Adrenal gland (tissue), 12 donors: ENCODE data around the gene TBX6. TPM values are rescaled to one million over a fixed set of nuclear protein-coding genes. Genes with fewer than 3 reads are reported as not detected.

Experiments
- DNase-seq, 7 donors: peaks; one replicate each; pipeline ENCODE4 v3.0.0-alpha.2; 2019 to 2020
- H3K27ac ChIP-seq, 5 donors: fragments of 200-600 bp; sonication (generic) in 4 of 5; 1 replicate in 3 of 5; 2 replicates in 2 of 5; pipeline versions ENCODE4 v1.5.1 to v1.8.0; 2016 to 2020; ENCODE audit warnings: mild to moderate bottlenecking in 1 of 5
- H3K27me3 ChIP-seq: fragments of 200-600 bp; 2 replicates; pipeline ENCODE4 v1.8.0; 2021
- H3K36me3 ChIP-seq, 2 donors: fragments of 200-600 bp; replicated peaks in 1 of 2; 1 replicate in 1 of 2; 2 replicates in 1 of 2; pipeline versions ENCODE4 v1.5.1 to v1.8.0; 2018 to 2022
- H3K4me1 ChIP-seq, 2 donors: fragments of 200-600 bp; replicated peaks in 1 of 2; 1 replicate in 1 of 2; 2 replicates in 1 of 2; pipeline versions ENCODE4 v1.5.1 to v1.8.0; 2018 to 2021
- H3K4me3 ChIP-seq, 4 donors: fragments of 200-600 bp; sonication (generic) in 3 of 4; one replicate each; pipeline ENCODE4 v1.5.1; 2016 to 2018
- H3K9me3 ChIP-seq, 3 donors: fragments of 200-600 bp; sonication (generic) in 1 of 3; replicated peaks in 1 of 3; 1 replicate in 2 of 3; 2 replicates in 1 of 3; pipeline versions ENCODE4 v1.5.1 to v1.8.0; 2016 to 2021
- POLR2A ChIP-seq, 2 donors: fragments of 450-650 bp; IDR thresholded peaks; one replicate each; pipeline ENCODE4 v1.6.1; 2017; ENCODE audit warnings: antibody characterized with exemption in 2 of 2, mild to moderate bottlenecking in 2 of 2, moderate library complexity in 1 of 2
- WGBS, 4 donors: extraction: QIAGEN DNeasy Blood & Tissue Kit in 2 of 4; methylation state at CpG; one replicate each; pipeline versions ENCODE4 v1.1.5 to v1.1.7; 2013 to 2017; 5-methylcytosine and 5-hydroxymethylcytosine counted together
- intact Hi-C, 2 donors: fragments of 100-400 bp; cut with DNase I; formaldehyde crosslinking; loops; one replicate each; pipeline versions ENCODE4 v1.14.1 to v1.15.0; 2022 to 2023
- polyA plus RNA-seq, 3 donors: library from polyadenylated mRNA; stranded (reverse); fragments of 200-250 nt in 2 of 3; fragments of 350-450 nt in 1 of 3; fragmentation: Illumina TruSeq in 1 of 3; extraction: RNeasy Lipid Tissue Mini Kit (QIAGEN cat#74804) in 1 of 3; gene quantifications; one replicate each; pipeline ENCODE4 v1.2.3, GENCODE V29; 2013 to 2014
- total RNA-seq, 9 donors: library from RNA; depleted of rRNA in 4 of 9; stranded (reverse); fragments of >200 nt in 4 of 9; fragments of 120-200 nt in 1 of 9; fragmentation: NEBNext Ultra II Directional in 1 of 9; extraction: Animal tissue kit (Norgen Biotek cat#: 25700) in 1 of 9; gene quantifications; one replicate each; pipeline versions ENCODE4 v1.1.0 to v1.2.4, GENCODE V29; 2013 to 2023
- TF ChIP-seq, protein P1 (sequence below), 6 experiments: fragments of 450-650 bp in 4 of 6; fragments of 200-600 bp in 2 of 6; sonication (generic) in 1 of 6; IDR thresholded peaks; 1 replicate in 5 of 6; 2 replicates in 1 of 6; pipeline versions ENCODE4 v1.5.1 to v1.8.0; 2016 to 2021; ENCODE audit warnings: antibody characterized with exemption in 6 of 6, mild to moderate bottlenecking in 2 of 6, moderate library complexity in 1 of 6
- donor health status: healthy with polysubstance abuse.
- donor health status: Bipolar disorder and iron deficiency.
- donor health status: DM: yes; HTN: yes; CAD: no.
- donor health status: DM: no; HTN: no; CAD: no.
- donor health status: DM: no; HTN: no; CAD: no.
- donor health status: DM: yes; HTN: yes; CAD: no.

The TBX6 gene
- total and polyA plus RNA-seq, 12 donors, result 0.22 to 5.1 (median 2.0) TPM

DNA sequence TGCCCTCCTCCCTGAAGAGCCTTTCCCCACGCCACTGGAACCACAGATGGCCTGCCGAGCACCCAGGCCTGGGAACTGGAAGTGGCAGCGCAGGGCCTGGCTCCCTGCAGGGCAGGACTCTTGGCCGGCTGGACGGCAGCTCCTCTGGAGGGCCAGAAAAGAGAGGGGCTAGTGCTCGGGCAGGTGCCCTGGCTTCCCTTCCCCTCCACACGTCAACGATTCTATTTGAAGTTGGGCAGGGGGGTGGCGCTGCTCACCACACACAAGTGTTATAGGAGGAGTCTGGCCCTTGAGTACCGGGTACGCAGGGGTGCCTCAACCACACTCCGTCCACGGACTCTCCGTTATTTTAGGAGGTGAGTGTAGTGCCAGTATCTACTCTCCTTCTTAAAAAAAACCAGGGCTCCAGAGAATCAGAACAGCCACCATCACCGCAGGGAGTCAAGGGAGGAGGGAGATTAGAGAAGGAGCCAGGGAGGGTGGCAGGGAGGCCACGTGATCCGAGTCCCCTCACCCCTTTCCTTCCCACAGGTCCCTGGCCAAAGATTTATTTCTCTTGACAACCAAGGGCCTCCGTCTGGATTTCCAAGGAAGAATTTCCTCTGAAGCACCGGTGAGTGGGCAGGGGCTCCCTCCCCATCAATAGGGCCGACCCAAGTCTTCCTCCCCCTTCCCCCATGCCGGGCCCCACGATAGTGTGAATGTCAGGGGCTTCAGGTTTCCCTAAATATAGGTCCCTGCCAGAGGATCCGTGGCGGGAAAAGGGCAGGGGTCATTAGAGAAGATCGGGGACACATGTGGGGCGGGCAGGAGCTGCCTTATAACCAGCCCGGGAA is 27.6 kb downstream of the TBX6 start:
- Histone ChIP-seq H3K4me3 (peak overlapping the region; percentile 37 to 96 (median 66)), H3K36me3 (peaks cover 0 to 24% of the 10 kb centered on the region in 2 donors), H3K9me3 (no peaks in the 10 kb centered on the region), H3K4me1 (peaks cover 32 to 35% of the 10 kb centered on the region in 2 donors), H3K27ac (peak overlapping the region; percentile 92 to 100 (median 99)), H3K27me3 (no peaks in the 10 kb centered on the region)
- intact Hi-C loops, result no loop called here
- 1 to 10% (median 7%) methylated on average over 19 to 27 of the region's 27 CpGs for WGBS, 4 donors
- TF ChIP-seq, protein P1, sequence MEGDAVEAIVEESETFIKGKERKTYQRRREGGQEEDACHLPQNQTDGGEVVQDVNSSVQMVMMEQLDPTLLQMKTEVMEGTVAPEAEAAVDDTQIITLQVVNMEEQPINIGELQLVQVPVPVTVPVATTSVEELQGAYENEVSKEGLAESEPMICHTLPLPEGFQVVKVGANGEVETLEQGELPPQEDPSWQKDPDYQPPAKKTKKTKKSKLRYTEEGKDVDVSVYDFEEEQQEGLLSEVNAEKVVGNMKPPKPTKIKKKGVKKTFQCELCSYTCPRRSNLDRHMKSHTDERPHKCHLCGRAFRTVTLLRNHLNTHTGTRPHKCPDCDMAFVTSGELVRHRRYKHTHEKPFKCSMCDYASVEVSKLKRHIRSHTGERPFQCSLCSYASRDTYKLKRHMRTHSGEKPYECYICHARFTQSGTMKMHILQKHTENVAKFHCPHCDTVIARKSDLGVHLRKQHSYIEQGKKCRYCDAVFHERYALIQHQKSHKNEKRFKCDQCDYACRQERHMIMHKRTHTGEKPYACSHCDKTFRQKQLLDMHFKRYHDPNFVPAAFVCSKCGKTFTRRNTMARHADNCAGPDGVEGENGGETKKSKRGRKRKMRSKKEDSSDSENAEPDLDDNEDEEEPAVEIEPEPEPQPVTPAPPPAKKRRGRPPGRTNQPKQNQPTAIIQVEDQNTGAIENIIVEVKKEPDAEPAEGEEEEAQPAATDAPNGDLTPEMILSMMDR (IDR thresholded peaks at IDR 0.05), result peak in 4 of 6 experiments; percentile 13 to 34 (median 26)
- peak in 1 of 2 donors; percentile 46 for TF ChIP-seq POLR2A (IDR thresholded peaks at IDR 0.05)
- peak; percentile 71 to 90 (median 79) for DNase-seq

DNA sequence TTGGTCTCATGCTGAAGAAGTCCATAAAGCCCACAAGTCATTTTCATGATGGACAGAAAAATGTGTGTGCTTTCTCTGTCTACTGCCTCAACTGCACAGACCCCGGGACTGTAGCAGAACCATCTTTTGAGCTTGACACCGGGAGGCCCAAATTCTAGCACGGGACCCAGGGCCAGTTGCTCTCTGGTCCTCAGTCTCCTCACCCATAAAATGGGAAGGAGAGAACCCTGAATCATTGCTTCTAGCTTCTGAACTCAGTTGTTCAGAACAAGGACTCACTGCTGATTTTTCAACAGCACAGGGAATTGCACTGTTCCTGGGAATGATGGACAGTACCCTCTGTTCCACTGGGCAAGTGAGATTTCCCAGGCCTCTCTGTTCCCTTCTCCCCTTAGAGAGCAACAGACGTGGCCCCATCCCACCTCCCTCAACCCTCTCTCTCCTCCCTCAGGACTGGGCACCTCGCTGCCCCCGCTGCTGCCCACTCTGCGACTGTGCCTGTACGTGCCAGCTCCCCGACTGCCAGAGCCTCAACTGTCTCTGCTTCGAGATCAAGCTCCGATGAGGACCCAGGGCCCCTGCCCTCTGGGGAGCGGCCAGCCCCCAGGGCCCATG is 28.3 kb downstream of the TBX6 start:
- Histone ChIP-seq H3K4me1 (peaks cover 25 to 28% of the 10 kb centered on the region in 2 donors), H3K9me3 (no peaks in the 10 kb centered on the region), H3K27ac (peak overlapping the region in 4 of 5 donors; percentile 97 to 100 (median 99)), H3K36me3 (peaks cover 0 to 17% of the 10 kb centered on the region in 2 donors), H3K27me3 (no peaks in the 10 kb centered on the region), H3K4me3 (peak overlapping the region in 1 of 4 donors; percentile 87)
- intact Hi-C loops, result no loop called here
- DNase-seq, result peak in 1 of 7 donors; percentile 39
- 64 to 77% (median 67%) methylated on average over 11 to 12 of the region's 12 CpGs for WGBS, 4 donors
- TF ChIP-seq, protein P1 (IDR thresholded peaks at IDR 0.05), result no peak
- TF ChIP-seq POLR2A (IDR thresholded peaks at IDR 0.05), result no peak

DNA sequence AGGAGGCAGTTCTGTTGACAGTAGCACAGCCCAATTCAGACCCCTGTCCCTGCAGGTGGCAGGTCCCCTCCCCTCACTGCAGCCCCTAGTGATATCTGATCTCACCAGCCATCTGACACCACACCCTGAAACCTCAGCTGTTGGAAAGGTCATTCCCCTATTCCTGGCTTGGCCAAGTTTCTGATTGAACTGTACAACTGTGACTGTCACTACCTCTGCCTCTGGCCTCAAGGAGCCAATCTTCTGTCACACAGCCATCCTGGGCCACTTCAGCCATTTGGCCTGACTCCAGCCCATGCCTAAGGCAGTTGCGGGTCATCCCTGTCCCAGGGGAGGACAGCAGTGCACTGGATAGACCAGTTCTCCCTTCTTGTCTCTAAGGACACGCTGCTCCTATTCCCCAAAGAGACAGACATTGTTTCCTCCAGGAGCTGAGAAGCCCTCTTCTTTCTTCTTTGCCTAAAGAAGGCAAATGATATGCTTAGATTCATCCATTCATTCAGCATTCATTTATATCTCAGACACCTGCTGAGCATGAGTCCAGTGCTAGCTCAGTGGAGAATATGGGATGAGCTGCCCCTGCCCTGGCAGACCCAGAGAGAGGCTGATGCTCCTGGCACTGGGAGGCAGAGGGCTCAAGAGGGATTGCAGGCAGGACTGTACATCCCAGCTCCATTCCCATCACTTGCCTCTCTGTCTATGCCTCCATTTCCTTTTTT is 30.7 kb downstream of the TBX6 start:
- DNase-seq, result no peak
- no peaks in the 10 kb centered on the region for H3K27me3 ChIP-seq
- no peak overlapping the region for H3K27ac ChIP-seq
- intact Hi-C loops, result no loop called here
- WGBS, 4 donors, result 62 to 76% (median 70%) methylated on average over 2 of the region's 2 CpGs
- no peaks in the 10 kb centered on the region for H3K36me3 ChIP-seq
- H3K9me3 ChIP-seq, result no peaks in the 10 kb centered on the region
- TF ChIP-seq, protein P1 (IDR thresholded peaks at IDR 0.05), result no peak
- TF ChIP-seq POLR2A (IDR thresholded peaks at IDR 0.05), result no peak
- peaks cover 11 to 12% of the 10 kb centered on the region in 2 donors for H3K4me1 ChIP-seq
- H3K4me3 ChIP-seq, result no peak overlapping the region

DNA sequence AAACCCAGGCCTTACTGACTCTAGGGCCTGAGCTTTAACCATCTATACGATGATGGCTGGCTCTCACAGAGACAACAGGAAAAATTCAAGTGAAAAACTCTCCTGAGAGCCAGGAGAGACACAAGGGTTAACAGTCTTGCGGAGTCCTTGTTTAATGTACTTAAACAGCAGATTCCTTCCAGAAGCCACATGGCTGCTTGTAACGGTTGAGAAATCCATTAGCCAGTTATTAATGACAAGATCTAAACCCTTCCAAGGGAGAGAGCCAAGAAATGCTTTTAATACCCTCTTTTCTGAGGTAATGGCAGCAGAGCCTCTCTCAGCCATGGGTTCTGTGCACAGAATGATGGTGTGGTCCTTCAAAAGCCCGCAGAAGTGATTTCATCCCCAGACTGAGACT is 31.4 kb downstream of the TBX6 start:
- intact Hi-C loops, result no loop called here
- TF ChIP-seq POLR2A (IDR thresholded peaks at IDR 0.05), result no peak
- TF ChIP-seq, protein P1 (IDR thresholded peaks at IDR 0.05), result no peak
- DNase-seq, result no peak
- 74 to 89% (median 82%) methylated on average over 4 of the region's 4 CpGs for WGBS, 4 donors
- Histone ChIP-seq H3K9me3 (no peaks in the 10 kb centered on the region), H3K4me3 (no peak overlapping the region), H3K27ac (no peak overlapping the region), H3K27me3 (no peaks in the 10 kb centered on the region), H3K4me1 (peaks cover 11 to 13% of the 10 kb centered on the region in 2 donors), H3K36me3 (no peaks in the 10 kb centered on the region)
